SK-N-MC (cell line): ENCODE data around the gene MOK.
A peak's percentile ranks its signal among the peaks of the same experiment; 100 is the strongest.

ENCODE experiments used
- DNase-seq: peaks from one replicate; pipeline ENCODE4 v3.0.0-alpha.2; 2011; ENCODE audit warnings: low read depth, low spot score
- H3K27ac ChIP-seq: fragments of 200-600 bp; sonication (generic); 2 replicates; pipeline ENCODE4 v1.5.1; 2016; ENCODE audit warnings: mixed run types
- H3K36me3 ChIP-seq: fragments of 200-600 bp; sonication (generic); 2 replicates; pipeline ENCODE4 v1.6.1; 2017; ENCODE audit warnings: antibody characterized with exemption, low read length, mixed read lengths; ENCODE audit not compliant: insufficient read depth
- H3K4me3 ChIP-seq: fragments of 200-600 bp; sonication (generic); 2 replicates; pipeline ENCODE4 v1.5.1; 2016
- H3K9ac ChIP-seq: fragments of 200-600 bp; sonication (generic); 2 replicates; pipeline ENCODE4 v1.8.0; 2017; ENCODE audit warnings: mixed run types, mixed read lengths; ENCODE audit not compliant: insufficient read length
- H3K9me3 ChIP-seq: fragments of 200-600 bp; sonication (generic); 2 replicates; pipeline ENCODE4 v1.6.1; 2017; ENCODE audit warnings: low read depth, mild to moderate bottlenecking, antibody characterized with exemption, low read length, moderate library complexity, mixed read lengths
- EZH2 ChIP-seq: fragments of 200-600 bp; sonication (generic); IDR thresholded peaks from one replicate; pipeline ENCODE4 v1.6.1; 2017; ENCODE audit warnings: antibody characterized with exemption
- FOXP2 ChIP-seq: optimal IDR thresholded peaks from 2 replicates; pipeline ENCODE3; 2011; ENCODE audit warnings: mild to moderate bottlenecking, moderate library complexity; ENCODE audit not compliant: insufficient read depth; ENCODE audit errors: extremely low read length, control extremely low read depth
- POLR2AphosphoS5 ChIP-seq: IDR thresholded peaks from 2 replicates; pipeline ENCODE4 v1.6.1; 2012; ENCODE audit warnings: mild to moderate bottlenecking, low read depth, low read length, borderline replicate concordance

The MOK gene

GRCh38 chr14:102197317-102197853, 107.6 kb downstream of the MOK start:
- Histone ChIP-seq H3K9me3 (no peaks in the 10 kb centered on the region), H3K27ac (no peak overlapping the region), H3K9ac (no peak overlapping the region), H3K4me3 (no peak overlapping the region), H3K36me3 (peaks cover 8% of the 10 kb centered on the region)
- no peak for DNase-seq
- TF ChIP-seq EZH2: no peak
- no peak for TF ChIP-seq POLR2AphosphoS5
- TF ChIP-seq FOXP2: no peak

GRCh38 chr14:102196902-102197230, 108.1 kb downstream of the MOK start:
- H3K9ac ChIP-seq: no peak overlapping the region
- peaks cover 8% of the 10 kb centered on the region for H3K36me3 ChIP-seq
- no peaks in the 10 kb centered on the region for H3K9me3 ChIP-seq
- H3K27ac ChIP-seq: no peak overlapping the region
- DNase-seq: no peak
- no peak overlapping the region for H3K4me3 ChIP-seq
- TF ChIP-seq FOXP2: no peak
- no peak for TF ChIP-seq EZH2
- no peak for TF ChIP-seq POLR2AphosphoS5

GRCh38 chr14:102196039-102196901, 108.7 kb downstream of the MOK start:
- H3K4me3 ChIP-seq: no peak overlapping the region
- H3K9ac ChIP-seq: no peak overlapping the region
- no peaks in the 10 kb centered on the region for H3K9me3 ChIP-seq
- DNase-seq: no peak
- H3K27ac ChIP-seq: no peak overlapping the region
- TF ChIP-seq EZH2: no peak
- no peak for TF ChIP-seq FOXP2
- no peak for TF ChIP-seq POLR2AphosphoS5
- peaks cover 8% of the 10 kb centered on the region for H3K36me3 ChIP-seq

- Histone ChIP-seq H3K36me3 (peaks cover 8% of the 10 kb centered on the region), H3K4me3 (no peak overlapping the region), H3K9me3 (no peaks in the 10 kb centered on the region), H3K27ac (no peak overlapping the region), H3K9ac (no peak overlapping the region)
- no peak for DNase-seq
- TF ChIP-seq FOXP2 (no peak), EZH2 (no peak), POLR2AphosphoS5 (no peak)
These were observed 109.5 kb downstream of the MOK start for GRCh38 chr14:102195446-102195845.

GRCh38 chr14:102194856-102195255, 110.1 kb downstream of the MOK start:
- TF ChIP-seq EZH2 (no peak), FOXP2 (no peak), POLR2AphosphoS5 (no peak)
- no peaks in the 10 kb centered on the region for H3K9me3 ChIP-seq
- H3K36me3 ChIP-seq: peaks cover 8% of the 10 kb centered on the region
- DNase-seq: no peak
- no peak overlapping the region for H3K4me3 ChIP-seq
- H3K27ac ChIP-seq: no peak overlapping the region
- H3K9ac ChIP-seq: no peak overlapping the region

GRCh38 chr14:102192840-102193502, 112.0 kb downstream of the MOK start:
- no peak for DNase-seq
- no peak overlapping the region for H3K27ac ChIP-seq
- no peak overlapping the region for H3K9ac ChIP-seq
- H3K4me3 ChIP-seq: no peak overlapping the region
- peaks cover 8% of the 10 kb centered on the region; the same call in 1 of the 2 replicates for H3K36me3 ChIP-seq
- H3K9me3 ChIP-seq: no peaks in the 10 kb centered on the region
- TF ChIP-seq FOXP2 (no peak), POLR2AphosphoS5 (no peak)

- no peaks in the 10 kb centered on the region for H3K9me3 ChIP-seq
- no peak overlapping the region for H3K9ac ChIP-seq
- no peak overlapping the region for H3K27ac ChIP-seq
- TF ChIP-seq POLR2AphosphoS5: no peak
- no peak for TF ChIP-seq FOXP2
- TF ChIP-seq EZH2: no peak
- peaks cover 1% of the 10 kb centered on the region; the same call in 1 of the 2 replicates for H3K36me3 ChIP-seq
- DNase-seq: no peak
- no peak overlapping the region for H3K4me3 ChIP-seq
These were observed 115.1 kb downstream of the MOK start for GRCh38 chr14:102189874-102190273.

GRCh38 chr14:102188187-102188586, 116.8 kb downstream of the MOK start:
- Histone ChIP-seq H3K27ac (no peak overlapping the region), H3K9ac (no peak overlapping the region), H3K4me3 (no peak overlapping the region), H3K9me3 (no peaks in the 10 kb centered on the region), H3K36me3 (no peaks in the 10 kb centered on the region)
- no peak for DNase-seq
- TF ChIP-seq POLR2AphosphoS5: no peak
- TF ChIP-seq FOXP2: no peak
- no peak for TF ChIP-seq EZH2

GRCh38 chr14:102187568-102188001, 117.4 kb downstream of the MOK start:
- TF ChIP-seq POLR2AphosphoS5: no peak
- no peak for TF ChIP-seq EZH2
- no peak for TF ChIP-seq FOXP2
- peak overlapping the region; percentile 58; the same call in 1 of the 2 replicates for H3K27ac ChIP-seq
- H3K9me3 ChIP-seq: no peaks in the 10 kb centered on the region
- DNase-seq: no peak
- no peaks in the 10 kb centered on the region for H3K36me3 ChIP-seq
- H3K4me3 ChIP-seq: no peak overlapping the region
- H3K9ac ChIP-seq: no peak overlapping the region
